Calu3 (cell line): Measurements from ENCODE around the gene POU3F2. TPM values are rescaled to one million over a fixed set of nuclear protein-coding genes. Genes with fewer than 3 reads are reported as not detected.

ENCODE experiments used
- BruUV-seq: library from RNA; stranded (reverse); fragments of 400-500 nt; replicated peaks from 2 replicates; lab custom pipeline; 2021; lab: Mats Ljungman, UMichigan
- CTCF ChIA-PET: fragments of 300-600 bp; sonication (Branson Sonifier 250); formaldehyde crosslinking; loops from one replicate; lab custom pipeline; 2022; ENCODE audit warnings: antibody characterized with exemption; lab: Charles Lee
- DNase-seq: peaks from one replicate; pipeline ENCODE4 v3.0.0; 2022
- H3K27ac Mint-ChIP-seq: one replicate; pipeline ENCODE4 v1.8.0; 2022; ENCODE audit warnings: mixed read lengths; ENCODE audit not compliant: unreplicated experiment
- H3K27me3 Mint-ChIP-seq: one replicate; pipeline ENCODE4 v1.8.0; 2022; ENCODE audit warnings: mixed read lengths; ENCODE audit not compliant: unreplicated experiment
- H3K36me3 Mint-ChIP-seq: one replicate; pipeline ENCODE4 v1.8.0; 2022; ENCODE audit warnings: mild to moderate bottlenecking, moderate library complexity, mixed read lengths; ENCODE audit not compliant: insufficient read depth, unreplicated experiment
- H3K4me1 Mint-ChIP-seq: one replicate; pipeline ENCODE4 v1.8.0; 2022; ENCODE audit warnings: mild to moderate bottlenecking, low read depth, mixed read lengths; ENCODE audit not compliant: unreplicated experiment
- H3K4me3 Mint-ChIP-seq: one replicate; pipeline ENCODE4 v1.8.0; 2022; ENCODE audit warnings: mild to moderate bottlenecking, low read depth, moderate library complexity, mixed read lengths; ENCODE audit not compliant: unreplicated experiment
- H3K9me3 Mint-ChIP-seq: one replicate; pipeline ENCODE4 v1.8.0; 2022; ENCODE audit warnings: low read depth, mixed read lengths; ENCODE audit not compliant: unreplicated experiment
- intact Hi-C: fragments of 100-400 bp; cut with micrococcal nuclease; formaldehyde crosslinking; loops from one replicate; pipeline ENCODE4 v1.10.0; 2022; ENCODE audit not compliant: unreplicated experiment
- total RNA-seq: library from RNA; stranded (reverse); gene quantifications from 2 replicates; pipeline ENCODE4 v1.2.3, GENCODE V29; 2022
- TF ChIP-seq, protein P1 (sequence below): fragments of 200-600 bp; IDR thresholded peaks from one replicate; pipeline ENCODE4 v1.8.0; 2022; ENCODE audit warnings: antibody characterized with exemption; ENCODE audit not compliant: unreplicated experiment

The POU3F2 gene
- total RNA-seq, 1 experiment from 2014 or later, result not detected

- Mint-ChIP-seq H3K4me3 (peak overlapping the region; percentile 68), H3K9me3 (no peaks in the 10 kb centered on the region), H3K27ac (no peak overlapping the region), H3K36me3 (peaks cover 11% of the 10 kb centered on the region), H3K27me3 (peaks cover 58% of the 10 kb centered on the region), H3K4me1 (peaks cover 8% of the 10 kb centered on the region)
- BruUV-seq, result no TSS peak
- TF ChIP-seq, protein P1, sequence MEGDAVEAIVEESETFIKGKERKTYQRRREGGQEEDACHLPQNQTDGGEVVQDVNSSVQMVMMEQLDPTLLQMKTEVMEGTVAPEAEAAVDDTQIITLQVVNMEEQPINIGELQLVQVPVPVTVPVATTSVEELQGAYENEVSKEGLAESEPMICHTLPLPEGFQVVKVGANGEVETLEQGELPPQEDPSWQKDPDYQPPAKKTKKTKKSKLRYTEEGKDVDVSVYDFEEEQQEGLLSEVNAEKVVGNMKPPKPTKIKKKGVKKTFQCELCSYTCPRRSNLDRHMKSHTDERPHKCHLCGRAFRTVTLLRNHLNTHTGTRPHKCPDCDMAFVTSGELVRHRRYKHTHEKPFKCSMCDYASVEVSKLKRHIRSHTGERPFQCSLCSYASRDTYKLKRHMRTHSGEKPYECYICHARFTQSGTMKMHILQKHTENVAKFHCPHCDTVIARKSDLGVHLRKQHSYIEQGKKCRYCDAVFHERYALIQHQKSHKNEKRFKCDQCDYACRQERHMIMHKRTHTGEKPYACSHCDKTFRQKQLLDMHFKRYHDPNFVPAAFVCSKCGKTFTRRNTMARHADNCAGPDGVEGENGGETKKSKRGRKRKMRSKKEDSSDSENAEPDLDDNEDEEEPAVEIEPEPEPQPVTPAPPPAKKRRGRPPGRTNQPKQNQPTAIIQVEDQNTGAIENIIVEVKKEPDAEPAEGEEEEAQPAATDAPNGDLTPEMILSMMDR, result peak; percentile 76
- DNase-seq, result peak; percentile 83
- intact Hi-C loops, result loop anchor here (1.0 to 10.0 kb wide), 5 partner anchors 76 to 1348 kb away; no protein-coding TSS in a partner anchor
- CTCF ChIA-PET, result interaction anchor here (0.6 kb wide), 1 partner anchor 76 kb away, joined by 3 read pairs; no protein-coding TSS in a partner anchor
These were observed 11.0 kb downstream of the POU3F2 start for GRCh38 chr6:98845211-98846020.

DNA sequence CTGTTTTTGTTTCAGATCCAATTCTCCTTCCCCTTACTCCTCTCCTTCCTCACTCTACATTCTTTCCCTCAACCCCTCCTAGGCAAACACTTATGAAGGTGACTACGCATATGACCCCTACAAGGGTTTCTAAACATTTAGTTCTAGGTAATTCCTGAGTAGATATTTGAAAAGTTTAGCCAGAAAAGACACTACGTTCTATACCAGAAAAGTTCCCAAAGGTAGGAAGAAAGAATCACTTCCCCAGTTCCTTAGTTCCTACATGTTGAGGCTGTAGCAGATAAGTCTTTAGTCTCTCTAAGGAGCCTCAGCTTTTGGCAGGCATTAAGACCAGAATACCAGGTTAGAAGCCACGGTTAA lies 11.6 kb downstream of the POU3F2 start:
- no peak overlapping the region for H3K27ac Mint-ChIP-seq
- peaks cover 52% of the 10 kb centered on the region for H3K27me3 Mint-ChIP-seq
- intact Hi-C loops, result loop anchor here (5.0 to 10.0 kb wide), 3 partner anchors 399 to 1349 kb away; no protein-coding TSS in a partner anchor
- peak overlapping the region; percentile 68 for H3K4me3 Mint-ChIP-seq
- BruUV-seq, result no TSS peak
- H3K4me1 Mint-ChIP-seq, result peaks cover 8% of the 10 kb centered on the region
- DNase-seq, result no peak
- no peaks in the 10 kb centered on the region for H3K9me3 Mint-ChIP-seq
- TF ChIP-seq, protein P1, result no peak
- CTCF ChIA-PET, result no interaction called here
- H3K36me3 Mint-ChIP-seq, result peaks cover 11% of the 10 kb centered on the region

DNA sequence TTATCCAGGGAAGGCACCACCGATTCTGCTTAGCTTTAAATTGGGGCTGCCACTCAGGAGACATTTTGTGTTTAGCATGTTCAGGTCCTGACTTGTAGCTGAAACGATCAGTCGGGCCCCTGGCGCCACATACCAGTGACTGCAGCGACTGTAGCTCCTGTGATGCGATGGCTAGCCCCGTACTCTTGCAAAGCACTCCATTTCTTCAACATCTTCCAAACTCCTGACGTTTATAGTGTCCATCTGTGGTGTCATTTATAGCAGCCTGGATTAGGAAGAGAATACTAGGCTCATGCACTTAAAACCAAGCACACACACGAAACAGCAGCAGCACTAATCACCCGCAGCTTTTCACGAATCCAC lies 13.0 kb downstream of the POU3F2 start:
- CTCF ChIA-PET, result no interaction called here
- no peak for DNase-seq
- Mint-ChIP-seq H3K9me3 (no peaks in the 10 kb centered on the region), H3K4me1 (peaks cover 8% of the 10 kb centered on the region), H3K27ac (no peak overlapping the region), H3K27me3 (peaks cover 38% of the 10 kb centered on the region), H3K36me3 (peaks cover 11% of the 10 kb centered on the region), H3K4me3 (no peak overlapping the region)
- intact Hi-C loops, result loop anchor here (5.0 to 10.0 kb wide), 3 partner anchors 397 to 1350 kb away; no protein-coding TSS in a partner anchor
- BruUV-seq, result no TSS peak
- TF ChIP-seq, protein P1, result no peak

DNA sequence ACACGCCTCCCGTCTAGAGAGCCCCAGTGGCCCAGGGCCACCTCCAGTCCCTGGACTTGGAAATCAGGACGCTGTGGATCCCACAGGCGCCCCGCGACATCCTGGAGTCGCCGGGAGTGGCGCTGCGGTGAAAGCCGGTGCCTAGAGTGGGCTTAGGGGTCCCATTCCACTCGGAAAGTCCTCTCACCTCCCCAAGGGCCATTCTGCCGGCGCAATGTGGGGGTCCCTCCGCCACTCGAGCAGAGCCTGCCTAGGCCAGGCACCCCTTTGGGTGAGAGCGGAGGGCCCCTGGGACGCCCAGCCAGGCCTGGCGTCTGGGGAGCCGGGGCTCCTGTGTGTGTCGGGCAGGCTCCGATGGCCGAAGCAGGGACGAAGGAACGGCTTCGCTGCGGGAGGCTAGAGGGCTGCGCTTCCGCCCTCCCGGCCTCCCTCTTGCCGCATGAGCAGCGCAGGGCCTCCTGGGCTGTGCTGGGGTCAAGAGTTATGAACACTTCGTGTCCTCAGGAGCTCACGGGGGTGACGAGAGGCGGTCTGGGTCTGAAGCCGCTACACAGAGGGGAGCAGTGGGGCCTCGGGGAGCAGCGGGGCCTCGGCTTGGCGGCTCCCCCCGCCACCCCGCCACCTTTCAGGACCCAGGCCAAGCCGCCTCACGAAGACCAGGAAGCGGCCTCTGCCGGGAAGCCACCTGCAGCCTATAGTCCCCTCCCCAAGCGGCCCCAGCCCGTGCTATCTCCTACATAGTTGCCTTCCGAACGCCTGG lies 13.6 kb downstream of the POU3F2 start:
- intact Hi-C loops, result loop anchor here (5.0 to 10.0 kb wide), 3 partner anchors 397 to 1351 kb away; no protein-coding TSS in a partner anchor
- Mint-ChIP-seq H3K4me3 (no peak overlapping the region), H3K27me3 (peaks cover 33% of the 10 kb centered on the region), H3K4me1 (peaks cover 8% of the 10 kb centered on the region), H3K36me3 (peaks cover 11% of the 10 kb centered on the region), H3K9me3 (no peaks in the 10 kb centered on the region), H3K27ac (no peak overlapping the region)
- CTCF ChIA-PET, result no interaction called here
- BruUV-seq, result no TSS peak
- TF ChIP-seq, protein P1, result no peak
- no peak for DNase-seq
